SK-N-SH (cell line): ENCODE results near the gene RGS6.

Experiments used
- CTCF ChIP-seq: fragments of 200-600 bp; sonication (generic); IDR thresholded peaks from 2 replicates; pipeline ENCODE4 v1.6.1; 2017; ENCODE audit warnings: antibody characterized with exemption, mild to moderate bottlenecking, moderate library complexity
- ELF1 ChIP-seq: IDR thresholded peaks from 2 replicates; pipeline ENCODE4 v1.4.0; 2012
- EP300 ChIP-seq, 2 experiments: IDR thresholded peaks; 2 replicates each; pipeline versions ENCODE4 v1.4.0 to v1.6.1; 2012; ENCODE audit warnings: borderline replicate concordance in 1 of 2, low read depth in 1 of 2, low read length in 1 of 2
- EZH2phosphoT487 ChIP-seq: fragments of 200-600 bp; sonication (generic); IDR thresholded peaks from 2 replicates; pipeline ENCODE4 v1.6.1; 2017; ENCODE audit warnings: low read depth, mixed run types, mild to moderate bottlenecking, antibody characterized with exemption, moderate library complexity, borderline replicate concordance
- MEF2A ChIP-seq: IDR thresholded peaks from 2 replicates; pipeline ENCODE4 v1.4.0; 2012; ENCODE audit warnings: low read depth, borderline replicate concordance
- RCOR1 ChIP-seq: fragments of 150-350 bp; IDR thresholded peaks from 2 replicates; pipeline ENCODE4 v1.6.1; 2017; ENCODE audit warnings: antibody characterized with exemption, low read length
- RFX5 ChIP-seq: IDR thresholded peaks from 2 replicates; pipeline ENCODE4 v1.6.1; 2012; ENCODE audit warnings: mild to moderate bottlenecking, improper control_type of control experiment, low read length
- TCF12 ChIP-seq: IDR thresholded peaks from 2 replicates; pipeline ENCODE4 v1.4.0; 2012
- YY1 ChIP-seq: IDR thresholded peaks from 2 replicates; pipeline ENCODE4 v1.4.0; 2012; ENCODE audit warnings: low read depth, mild to moderate bottlenecking

GRCh38 chr14:72614891-72615415, 682.7 kb downstream of the RGS6 start:
- TF ChIP-seq TCF12 (no peak), ELF1 (no peak), MEF2A (no peak), YY1 (no peak), EZH2phosphoT487 (no peak), RFX5 (no peak), CTCF (no peak), EP300 (IDR thresholded peaks at IDR 0.05; ENCODE audit: borderline replicate concordance in 1 of 2, low read depth in 1 of 2, low read length in 1 of 2) (no peak), RCOR1 (no peak)
